HFF-Myc (cell line): ENCODE results near the gene RAB14.

Source experiments
- DNase-seq: peaks from one replicate; pipeline ENCODE4 v3.0.0-alpha.2; 2011; ENCODE audit warnings: low read depth; ENCODE audit errors: extremely low read depth
- H3K4me3 ChIP-seq: replicated peaks from 2 replicates; pipeline ENCODE4 v1.5.1; 2011; ENCODE audit warnings: low read depth, mild to moderate bottlenecking, control low read depth, low read length
- CTCF ChIP-seq: IDR thresholded peaks from 2 replicates; pipeline ENCODE4 v1.5.1; 2012; ENCODE audit warnings: mild to moderate bottlenecking, low read depth, low read length, control low read depth; ENCODE audit errors: missing control alignments

The RAB14 gene

GRCh38 chr9:121201738-121202533 lies at the start of gene RAB14:
Gene RAB14, minus strand, starts transcription at chr9:121201869. Its CDS starts 8,457 bp downstream, at chr9:121193412.
- peak; percentile 56 for TF ChIP-seq CTCF
- DNase-seq: peak; percentile 94
- H3K4me3 ChIP-seq: peak within 1 kb of the TSS; percentile 90

GRCh38 chr9:121249563-121249962 lies 47.9 kb upstream of the RAB14 start:
- TF ChIP-seq CTCF: no peak
- no peak for DNase-seq
- no peak overlapping the region for H3K4me3 ChIP-seq

- DNase-seq: no peak
- no peak for TF ChIP-seq CTCF
- H3K4me3 ChIP-seq: no peak overlapping the region
Observed at GRCh38 chr9:121246821-121247561, 45.3 kb upstream of the RAB14 start.

GRCh38 chr9:121242959-121243346 lies 41.3 kb upstream of the RAB14 start:
- no peak for TF ChIP-seq CTCF
- DNase-seq: no peak
- H3K4me3 ChIP-seq: no peak overlapping the region

- H3K4me3 ChIP-seq: no peak overlapping the region
- no peak for DNase-seq
- no peak for TF ChIP-seq CTCF
Observed at GRCh38 chr9:121242219-121242958, 40.7 kb upstream of the RAB14 start.

- H3K4me3 ChIP-seq: no peak overlapping the region
- DNase-seq: peak; percentile 79
- TF ChIP-seq CTCF: no peak
Observed at GRCh38 chr9:121240472-121241135, 38.9 kb upstream of the RAB14 start.
